ENCODE measurements around the gene PLA2G4B.

Gene PLA2G4B

GRCh38 chr15:41877631-41878354, 39.1 kb downstream of the PLA2G4B start:
- no peak overlapping the region for H3K4me3 ChIP-seq (ENCODE audit: insufficient read depth, low read depth, low read length)
- 84 to 85% methylated on average over 13 of the region's 13 CpGs for WGBS, 2 experiments
- no peak overlapping the region for H3K27ac ChIP-seq (ENCODE audit: insufficient read depth, low read depth, low read length, poor library complexity, severe bottlenecking)
- no peaks in the 10 kb centered on the region for H3K4me1 ChIP-seq (ENCODE audit: control insufficient read depth, insufficient read depth, low read length)
- no peaks in the 10 kb centered on the region for H3K36me3 ChIP-seq (ENCODE audit: control insufficient read depth, insufficient read depth, low read length)
- H3K9me3 ChIP-seq (ENCODE audit: control insufficient read depth, low read length), result no peaks in the 10 kb centered on the region
- peaks cover 33% of the 10 kb centered on the region for H3K27me3 ChIP-seq (ENCODE audit: control insufficient read depth, insufficient read depth, low read length, poor library complexity, severe bottlenecking)

GRCh38 chr15:41878355-41878699, 39.7 kb downstream of the PLA2G4B start:
- Histone ChIP-seq H3K36me3 (ENCODE audit: control insufficient read depth, insufficient read depth, low read length) (no peaks in the 10 kb centered on the region), H3K9me3 (ENCODE audit: control insufficient read depth, low read length) (no peaks in the 10 kb centered on the region), H3K27me3 (ENCODE audit: control insufficient read depth, insufficient read depth, low read length, poor library complexity, severe bottlenecking) (peaks cover 38% of the 10 kb centered on the region), H3K27ac (ENCODE audit: insufficient read depth, low read depth, low read length, poor library complexity, severe bottlenecking) (no peak overlapping the region), H3K4me1 (ENCODE audit: control insufficient read depth, insufficient read depth, low read length) (no peaks in the 10 kb centered on the region), H3K4me3 (ENCODE audit: insufficient read depth, low read depth, low read length) (no peak overlapping the region)
- 94 to 95% methylated on average over 10 of the region's 10 CpGs for WGBS, 2 experiments

- H3K4me3 ChIP-seq (ENCODE audit: insufficient read depth, low read depth, low read length), result no peak overlapping the region
- H3K36me3 ChIP-seq (ENCODE audit: control insufficient read depth, insufficient read depth, low read length), result no peaks in the 10 kb centered on the region
- 90 to 91% methylated on average over 10 of the region's 10 CpGs for WGBS, 2 experiments
- no peaks in the 10 kb centered on the region for H3K9me3 ChIP-seq (ENCODE audit: control insufficient read depth, low read length)
- no peak overlapping the region for H3K27ac ChIP-seq (ENCODE audit: insufficient read depth, low read depth, low read length, poor library complexity, severe bottlenecking)
- peaks cover 41% of the 10 kb centered on the region for H3K27me3 ChIP-seq (ENCODE audit: control insufficient read depth, insufficient read depth, low read length, poor library complexity, severe bottlenecking)
- no peaks in the 10 kb centered on the region for H3K4me1 ChIP-seq (ENCODE audit: control insufficient read depth, insufficient read depth, low read length)
These were observed 40.7 kb downstream of the PLA2G4B start for GRCh38 chr15:41879321-41879845.

- 88 to 92% methylated on average over 10 of the region's 10 CpGs for WGBS, 2 experiments
These were observed 41.7 kb downstream of the PLA2G4B start for GRCh38 chr15:41880156-41880877.

GRCh38 chr15:41881086-41881485, 42.4 kb downstream of the PLA2G4B start:
- WGBS, 2 experiments, result 88% methylated on average over 8 of the region's 8 CpGs
- Histone ChIP-seq H3K9me3 (ENCODE audit: control insufficient read depth, low read length) (no peaks in the 10 kb centered on the region), H3K4me3 (ENCODE audit: insufficient read depth, low read depth, low read length) (no peak overlapping the region), H3K36me3 (ENCODE audit: control insufficient read depth, insufficient read depth, low read length) (no peaks in the 10 kb centered on the region), H3K4me1 (ENCODE audit: control insufficient read depth, insufficient read depth, low read length) (no peaks in the 10 kb centered on the region), H3K27ac (ENCODE audit: insufficient read depth, low read depth, low read length, poor library complexity, severe bottlenecking) (no peak overlapping the region), H3K27me3 (ENCODE audit: control insufficient read depth, insufficient read depth, low read length, poor library complexity, severe bottlenecking) (peaks cover 41% of the 10 kb centered on the region)

More at GRCh38 chr15:41880156-41880877, 41.7 kb downstream of the PLA2G4B start:
- Histone ChIP-seq H3K27me3 (ENCODE audit: control insufficient read depth, insufficient read depth, low read length, poor library complexity, severe bottlenecking) (peaks cover 41% of the 10 kb centered on the region), H3K27ac (ENCODE audit: insufficient read depth, low read depth, low read length, poor library complexity, severe bottlenecking) (no peak overlapping the region), H3K9me3 (ENCODE audit: control insufficient read depth, low read length) (no peaks in the 10 kb centered on the region), H3K36me3 (ENCODE audit: control insufficient read depth, insufficient read depth, low read length) (no peaks in the 10 kb centered on the region), H3K4me1 (ENCODE audit: control insufficient read depth, insufficient read depth, low read length) (no peaks in the 10 kb centered on the region), H3K4me3 (ENCODE audit: insufficient read depth, low read depth, low read length) (no peak overlapping the region)

GRCh38 chr15:41881550-41881919, 42.9 kb downstream of the PLA2G4B start:
- Histone ChIP-seq H3K4me3 (ENCODE audit: insufficient read depth, low read depth, low read length) (no peak overlapping the region), H3K36me3 (ENCODE audit: control insufficient read depth, insufficient read depth, low read length) (no peaks in the 10 kb centered on the region), H3K4me1 (ENCODE audit: control insufficient read depth, insufficient read depth, low read length) (no peaks in the 10 kb centered on the region), H3K27ac (ENCODE audit: insufficient read depth, low read depth, low read length, poor library complexity, severe bottlenecking) (no peak overlapping the region), H3K27me3 (ENCODE audit: control insufficient read depth, insufficient read depth, low read length, poor library complexity, severe bottlenecking) (peaks cover 41% of the 10 kb centered on the region), H3K9me3 (ENCODE audit: control insufficient read depth, low read length) (no peaks in the 10 kb centered on the region)
- 45 to 46% methylated on average over 10 of the region's 10 CpGs for WGBS, 2 experiments

GRCh38 chr15:41881920-41882688, 43.5 kb downstream of the PLA2G4B start:
- no peaks in the 10 kb centered on the region for H3K4me1 ChIP-seq (ENCODE audit: control insufficient read depth, insufficient read depth, low read length)
- peak overlapping the region; percentile 22 for H3K4me3 ChIP-seq (ENCODE audit: insufficient read depth, low read depth, low read length)
- no peak overlapping the region for H3K27ac ChIP-seq (ENCODE audit: insufficient read depth, low read depth, low read length, poor library complexity, severe bottlenecking)
- 4% methylated on average over 72 to 79 of the region's 81 CpGs for WGBS, 2 experiments
- peaks cover 41% of the 10 kb centered on the region for H3K27me3 ChIP-seq (ENCODE audit: control insufficient read depth, insufficient read depth, low read length, poor library complexity, severe bottlenecking)
- H3K36me3 ChIP-seq (ENCODE audit: control insufficient read depth, insufficient read depth, low read length), result no peaks in the 10 kb centered on the region
- H3K9me3 ChIP-seq (ENCODE audit: control insufficient read depth, low read length), result no peaks in the 10 kb centered on the region

- Histone ChIP-seq H3K4me1 (ENCODE audit: control insufficient read depth, insufficient read depth, low read length) (peaks cover 5% of the 10 kb centered on the region), H3K36me3 (ENCODE audit: control insufficient read depth, insufficient read depth, low read length) (no peaks in the 10 kb centered on the region), H3K27me3 (ENCODE audit: control insufficient read depth, insufficient read depth, low read length, poor library complexity, severe bottlenecking) (peaks cover 41% of the 10 kb centered on the region), H3K4me3 (ENCODE audit: insufficient read depth, low read depth, low read length) (peak overlapping the region; percentile 22), H3K9me3 (ENCODE audit: control insufficient read depth, low read length) (no peaks in the 10 kb centered on the region), H3K27ac (ENCODE audit: insufficient read depth, low read depth, low read length, poor library complexity, severe bottlenecking) (no peak overlapping the region)
- 60 to 61% methylated on average over 14 of the region's 14 CpGs for WGBS, 2 experiments
These were observed 44.2 kb downstream of the PLA2G4B start for GRCh38 chr15:41882689-41883483.

- WGBS, 2 experiments, result 89 to 96% methylated on average over 2 of the region's 2 CpGs
- peaks cover 41% of the 10 kb centered on the region for H3K27me3 ChIP-seq (ENCODE audit: control insufficient read depth, insufficient read depth, low read length, poor library complexity, severe bottlenecking)
- H3K4me3 ChIP-seq (ENCODE audit: insufficient read depth, low read depth, low read length), result no peak overlapping the region
- H3K9me3 ChIP-seq (ENCODE audit: control insufficient read depth, low read length), result no peaks in the 10 kb centered on the region
- no peak overlapping the region for H3K27ac ChIP-seq (ENCODE audit: insufficient read depth, low read depth, low read length, poor library complexity, severe bottlenecking)
- H3K4me1 ChIP-seq (ENCODE audit: control insufficient read depth, insufficient read depth, low read length), result peaks cover 5% of the 10 kb centered on the region
- H3K36me3 ChIP-seq (ENCODE audit: control insufficient read depth, insufficient read depth, low read length), result no peaks in the 10 kb centered on the region
These were observed 44.8 kb downstream of the PLA2G4B start for GRCh38 chr15:41883484-41883825.
